NCI-H1417 treated with DMSO at 0.1 percent for 48 hours (cell line): ENCODE data around the gene CNN1.
A peak's percentile ranks its signal among the peaks of the same experiment; 100 is the strongest.

Source experiments
- DNase-seq: peaks from one replicate; lab custom pipeline; 2025; lab: John Stamatoyannopoulos, UW

Gene CNN1

DNA sequence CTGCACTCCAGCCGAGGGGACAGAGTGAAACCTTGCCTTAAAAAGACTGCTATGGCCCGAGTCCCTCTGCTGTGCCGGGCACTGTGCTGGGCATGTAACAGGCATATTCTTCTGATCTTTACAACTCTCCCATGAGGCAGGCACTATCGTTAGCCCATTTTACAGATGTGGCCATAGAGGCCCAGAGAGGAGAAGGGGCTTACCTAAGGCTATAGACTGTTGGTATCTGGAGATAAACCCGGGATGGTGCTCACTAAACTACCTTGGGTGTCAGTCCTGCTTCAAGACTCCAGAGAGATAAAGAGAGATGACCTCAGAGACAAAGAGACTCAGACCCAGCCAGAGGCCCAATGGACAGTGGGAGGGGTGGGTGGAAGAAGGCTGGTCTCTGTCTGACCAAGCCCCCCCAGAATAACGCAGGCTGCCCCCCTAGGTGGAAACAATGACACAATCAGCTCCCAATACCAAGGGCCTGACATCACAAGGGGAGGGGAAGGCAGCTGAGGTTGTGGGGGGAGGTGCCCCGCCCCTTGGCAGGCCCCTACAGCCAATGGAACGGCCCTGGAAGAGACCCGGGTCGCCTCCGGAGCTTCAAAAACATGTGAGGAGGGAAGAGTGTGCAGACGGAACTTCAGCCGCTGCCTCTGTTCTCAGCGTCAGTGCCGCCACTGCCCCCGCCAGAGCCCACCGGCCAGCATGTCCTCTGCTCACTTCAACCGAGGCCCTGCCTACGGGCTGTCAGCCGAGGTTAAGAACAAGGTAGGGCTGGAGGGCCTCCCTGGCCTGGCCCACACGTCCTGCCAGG, at the start of gene CNN1:
Gene CNN1, plus strand, starts transcription at position 620 of the 805 bp plus-strand sequence. Its CDS starts 77 bp downstream, at position 697.
- DNase-seq, result no peak

DNA sequence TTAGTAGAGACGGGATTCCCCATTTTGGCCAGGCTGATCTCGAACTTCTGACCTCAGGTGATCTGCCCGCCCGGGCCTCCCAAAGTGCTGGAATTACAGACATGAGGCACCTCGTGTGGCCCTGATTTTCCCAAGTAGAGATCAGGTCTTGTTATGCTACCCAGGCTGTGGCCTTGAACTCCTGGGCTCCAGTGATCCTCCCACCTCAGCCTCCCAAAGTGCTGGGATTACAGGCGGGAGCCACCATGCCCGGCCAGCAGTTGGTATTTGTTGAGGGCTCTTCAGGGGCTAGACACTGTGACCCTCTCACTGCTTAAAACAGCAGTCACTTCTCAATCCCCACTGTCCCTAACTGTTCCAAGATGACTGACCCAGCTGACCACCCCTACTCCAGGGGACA, 49.3 kb upstream of the CNN1 start:
- DNase-seq, result no peak

DNA sequence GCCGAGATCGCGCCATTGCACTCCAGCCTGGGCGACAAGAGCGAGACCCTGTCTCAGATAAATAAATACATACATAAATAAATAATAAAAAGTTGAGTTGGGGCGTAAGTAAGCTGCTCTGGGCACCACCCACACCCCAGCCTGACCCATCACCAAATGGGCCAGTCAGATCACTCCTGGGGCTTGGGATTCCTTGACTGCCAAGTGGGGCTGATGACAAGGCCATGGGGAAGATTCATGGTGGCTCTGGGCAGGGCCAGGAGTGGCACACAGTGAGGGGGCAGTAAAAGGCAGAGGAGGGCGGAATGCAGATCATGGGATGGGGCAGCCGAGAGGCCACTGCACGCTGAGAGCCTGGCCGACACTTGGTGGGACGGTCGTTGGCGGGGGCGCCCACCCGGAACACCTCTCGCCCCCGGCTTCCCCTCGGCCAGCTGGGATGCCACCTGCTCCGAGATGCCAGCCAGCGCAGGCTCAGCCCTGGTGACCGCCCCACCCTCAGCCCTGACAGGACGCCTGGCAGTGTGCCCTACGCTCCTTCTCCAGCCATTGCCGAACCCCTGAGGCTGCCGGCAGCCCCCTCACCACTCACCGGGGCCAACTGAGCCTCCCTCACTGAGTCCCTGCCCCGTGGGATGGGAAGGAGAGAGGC, 43.9 kb upstream of the CNN1 start:
- no peak for DNase-seq

DNA sequence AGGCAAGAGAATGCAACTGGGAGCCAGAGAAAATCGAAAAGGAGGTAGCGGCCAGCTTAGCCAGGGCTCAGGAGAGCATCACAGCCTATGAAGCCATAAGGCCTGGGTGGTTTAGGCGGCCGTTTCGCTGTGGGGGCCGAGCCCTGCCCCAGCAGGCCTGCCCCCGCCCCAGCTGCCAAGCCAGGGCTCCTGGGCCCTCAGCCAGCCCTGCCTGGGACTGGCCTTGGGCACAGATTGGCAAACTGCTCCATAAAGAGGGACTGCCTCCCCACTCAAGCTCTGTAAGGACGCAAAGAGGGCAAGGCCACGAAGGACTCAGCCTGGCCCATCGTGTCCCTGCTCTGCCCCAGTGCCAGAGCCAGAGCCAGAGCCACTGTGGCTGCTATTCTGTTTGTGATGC, 43.2 kb upstream of the CNN1 start:
- no peak for DNase-seq

DNA sequence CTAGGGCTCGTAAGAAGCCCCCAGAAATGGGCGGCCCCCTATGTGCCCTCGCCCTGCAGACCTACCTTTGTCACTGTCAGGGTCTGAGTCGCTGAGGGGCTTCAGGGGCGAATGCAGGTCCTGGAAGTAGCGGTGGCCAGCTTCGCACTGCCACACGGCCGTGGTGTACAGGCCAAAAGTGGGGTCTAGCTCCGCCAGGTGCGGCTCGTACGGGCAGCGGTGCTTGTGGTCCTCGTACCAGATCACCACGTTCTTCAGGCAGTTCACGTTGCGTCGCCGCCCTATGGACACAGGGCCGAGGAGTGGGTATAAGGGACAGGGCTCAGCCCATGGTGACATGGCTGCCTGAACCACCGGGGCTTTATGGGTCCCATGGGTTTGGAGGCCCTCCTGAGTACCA, 42.8 kb upstream of the CNN1 start:
- no peak for DNase-seq

DNA sequence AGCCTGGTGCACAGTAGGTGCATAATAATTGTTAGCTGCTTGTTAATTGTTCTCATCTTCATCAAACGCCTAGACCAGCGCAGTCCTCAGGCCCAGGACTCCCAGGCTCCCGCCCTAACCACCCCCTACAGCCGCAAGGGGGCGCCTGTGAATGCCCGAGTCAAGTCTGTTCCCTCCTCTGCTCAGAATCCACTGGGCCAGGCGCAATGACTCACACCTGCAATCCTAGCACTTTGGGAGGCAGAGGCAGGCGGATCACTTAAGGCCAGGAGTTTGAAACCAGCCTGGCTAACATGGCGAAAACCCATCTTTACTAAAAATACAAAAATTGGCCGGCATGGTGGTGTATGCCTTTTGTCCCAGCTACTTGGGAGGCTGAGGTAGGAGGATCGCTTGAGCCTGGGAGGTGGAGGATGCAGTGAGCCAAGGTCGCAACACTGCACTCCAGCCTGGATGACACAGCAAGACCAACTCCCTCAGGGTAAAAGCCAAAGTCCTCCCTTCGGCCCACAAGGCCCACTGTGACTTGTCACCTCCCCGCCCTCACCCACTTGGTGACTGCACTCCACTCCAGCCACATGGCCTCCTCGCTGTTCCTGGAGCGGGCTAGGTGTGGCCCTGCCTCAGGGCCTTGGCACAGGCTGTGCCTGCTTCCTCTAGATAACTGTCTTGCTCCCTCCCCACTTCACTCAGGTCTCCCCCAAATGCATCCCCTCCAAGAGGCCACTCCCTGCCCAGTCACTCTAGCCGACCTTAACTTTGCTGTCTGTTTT, 42.1 kb upstream of the CNN1 start:
- DNase-seq, result no peak

DNA sequence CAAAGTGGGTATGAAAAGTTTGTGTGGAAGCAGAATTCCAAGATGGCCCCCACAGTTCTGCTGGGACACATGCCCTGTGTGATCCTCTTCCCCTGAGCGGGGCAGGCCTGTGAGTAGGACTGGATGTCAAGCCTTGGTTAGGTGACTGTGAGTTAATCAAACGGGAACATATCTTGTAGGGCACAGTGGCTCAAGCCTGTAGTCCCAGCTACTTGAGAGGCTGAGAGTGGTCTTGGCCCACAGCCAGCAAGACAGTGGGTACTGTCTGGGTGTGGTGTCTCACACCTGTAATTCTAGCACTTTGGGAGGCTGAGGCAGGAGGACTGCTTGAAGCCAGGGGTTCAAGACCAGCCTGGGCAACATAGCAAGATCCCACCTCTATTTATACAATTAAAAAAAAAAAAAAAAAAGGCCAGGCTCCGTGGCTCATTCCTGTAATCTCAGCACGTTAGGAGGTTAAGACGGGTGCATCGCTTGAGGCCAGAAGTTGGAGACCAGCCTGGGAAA, 39.4 kb upstream of the CNN1 start:
- no peak for DNase-seq

DNA sequence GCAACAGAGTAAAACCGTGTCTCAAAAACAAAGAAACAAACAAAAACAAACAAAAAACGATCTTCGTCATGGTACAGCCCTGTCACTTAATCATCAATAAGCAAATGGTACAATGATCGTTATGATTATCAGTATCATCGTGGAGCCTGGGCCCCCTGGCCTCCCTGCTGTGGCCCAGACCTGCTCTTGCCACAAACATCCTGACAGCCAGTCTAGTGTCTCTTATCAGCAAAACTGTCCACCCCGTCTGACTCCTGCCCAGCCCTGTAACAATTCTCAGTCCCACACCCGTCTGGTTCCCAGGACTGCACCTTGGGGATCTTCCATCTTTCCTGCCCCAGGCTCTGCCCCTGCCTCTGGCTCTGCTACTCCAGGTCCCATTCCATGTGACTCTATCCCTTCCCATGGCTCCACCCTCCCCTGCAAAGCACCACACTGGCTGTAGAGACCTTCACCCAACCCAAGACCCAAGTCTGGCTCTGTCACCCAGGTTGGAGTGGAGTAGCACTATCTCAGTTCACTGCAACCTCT, 38.7 kb upstream of the CNN1 start:
- no peak for DNase-seq

DNA sequence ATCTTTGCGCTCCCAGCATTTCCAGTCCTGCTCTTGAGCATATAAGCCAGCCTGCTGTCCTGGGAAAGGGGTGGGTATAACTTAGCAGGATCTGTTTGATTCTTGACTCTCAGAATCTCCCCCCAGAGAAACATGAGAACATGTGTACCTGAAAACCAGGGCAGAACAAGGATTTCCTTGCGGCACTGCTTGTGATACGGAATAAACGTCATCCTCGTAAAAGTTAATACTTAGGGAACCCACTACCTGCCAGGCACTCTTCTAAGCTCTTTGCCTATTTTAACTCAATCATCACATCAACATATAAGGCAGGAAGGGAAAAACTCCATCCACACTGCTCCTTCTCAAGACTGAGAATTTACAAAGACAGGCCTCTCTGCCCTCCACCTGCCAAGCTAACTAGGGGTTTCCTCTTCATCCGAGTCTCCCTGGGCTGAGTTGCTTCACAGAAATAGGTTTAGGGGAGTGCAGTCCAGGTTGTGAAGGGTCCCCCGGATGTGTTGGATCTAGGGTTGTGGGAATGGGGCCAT, 34.1 kb upstream of the CNN1 start:
- DNase-seq, result no peak

DNA sequence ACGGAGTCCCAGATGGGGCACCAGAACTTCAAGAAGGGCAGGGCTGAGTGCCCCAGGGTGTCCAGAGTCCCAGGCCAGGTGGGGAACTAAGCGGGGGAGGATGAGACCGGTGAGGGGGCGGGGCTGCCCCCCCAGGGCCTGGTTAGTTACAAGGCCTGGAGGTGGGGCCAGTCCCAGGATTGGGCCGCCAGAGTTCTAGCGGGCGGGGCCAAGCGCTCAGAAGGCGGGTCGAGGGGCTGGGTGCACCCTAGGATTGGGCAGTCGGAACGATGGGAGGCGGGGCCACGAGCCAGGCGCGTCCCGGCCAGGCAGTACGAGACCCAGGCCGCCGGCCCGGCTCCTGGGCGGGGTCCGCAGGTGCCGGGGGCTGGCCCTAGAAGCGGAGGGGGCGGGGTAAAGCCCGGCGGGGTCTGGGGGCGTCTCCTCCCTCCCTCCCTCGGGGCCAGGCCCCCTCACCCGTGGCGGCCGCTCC, 33.6 kb upstream of the CNN1 start:
- DNase-seq, result peak; percentile 80

DNA sequence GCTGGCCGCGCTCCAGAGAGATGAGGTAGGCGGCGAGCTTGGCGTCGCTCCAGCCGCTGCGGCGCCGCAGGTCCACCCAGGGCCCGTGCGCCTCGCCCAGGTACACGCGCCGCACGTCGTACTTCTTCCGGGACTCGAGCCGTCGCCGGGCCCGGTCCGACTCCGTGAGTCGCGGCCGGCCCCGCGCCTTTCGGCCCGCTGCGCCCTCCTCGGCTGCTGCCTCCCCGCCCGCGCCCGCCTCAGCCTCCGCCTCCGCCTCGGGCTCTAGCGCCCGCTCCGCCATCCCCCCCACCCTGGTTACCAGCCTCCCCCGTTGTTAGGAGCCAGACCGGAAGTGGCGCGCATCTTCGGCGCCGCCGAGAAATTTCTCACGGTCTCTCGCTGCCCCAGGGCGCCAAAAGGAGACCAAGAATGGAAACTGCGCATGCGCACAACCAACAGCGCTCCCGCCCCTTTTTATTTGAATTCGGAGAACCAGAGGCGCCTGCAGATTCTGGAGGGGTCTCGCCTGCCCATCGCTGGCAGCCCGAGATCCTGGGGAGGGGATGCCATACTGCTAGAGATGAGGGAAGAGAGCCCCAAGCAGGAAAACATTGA, 33.0 kb upstream of the CNN1 start, which contains the start of gene ZNF653:
Gene ZNF653, minus strand, starts transcription at position 336 of the 597 bp plus-strand sequence. Its CDS starts 53 bp downstream, at position 283.
- DNase-seq, result peak; percentile 84

DNA sequence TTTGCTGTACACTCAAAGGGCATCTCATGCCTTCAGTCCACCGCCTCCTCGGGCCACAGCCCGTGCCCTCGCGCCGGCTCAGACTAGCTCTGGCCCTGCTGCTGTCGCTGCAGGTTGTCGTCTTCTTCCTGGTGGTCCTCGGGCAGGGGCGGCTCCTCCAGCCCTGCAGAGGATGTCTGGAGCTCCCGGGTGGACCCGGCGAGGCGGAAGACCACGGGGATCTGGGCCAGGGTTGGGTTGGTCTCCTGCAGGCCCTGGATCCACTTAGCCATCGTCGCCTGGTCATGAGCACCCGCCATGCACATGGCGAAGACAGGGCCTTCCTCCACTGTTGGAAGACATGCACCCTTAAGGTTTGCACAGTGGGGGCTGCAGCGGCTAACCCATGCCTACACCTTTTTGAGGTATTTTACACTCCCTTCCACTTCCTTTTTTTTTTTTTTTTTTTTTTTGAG, 32.5 kb upstream of the CNN1 start:
- no peak for DNase-seq

DNA sequence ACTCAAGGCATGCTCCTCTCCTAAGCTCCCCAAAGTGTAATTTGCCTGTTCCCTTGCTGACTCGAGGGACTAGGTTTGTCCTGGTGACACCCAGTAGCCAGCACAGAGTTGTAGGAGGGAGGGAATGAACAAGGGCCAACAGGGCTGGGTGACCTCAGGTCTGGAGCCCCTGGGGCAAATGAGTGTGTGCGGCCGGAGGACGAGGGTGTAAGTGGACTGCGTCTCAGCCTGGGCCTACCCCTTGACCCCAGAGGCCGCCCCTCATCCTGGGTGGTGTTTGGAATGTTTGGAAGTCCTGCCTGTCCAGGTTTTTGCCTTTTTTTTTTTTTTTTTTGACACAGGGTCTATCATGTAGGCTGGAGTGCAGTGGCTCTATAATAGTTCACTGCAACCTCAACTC, 31.7 kb upstream of the CNN1 start:
- no peak for DNase-seq

DNA sequence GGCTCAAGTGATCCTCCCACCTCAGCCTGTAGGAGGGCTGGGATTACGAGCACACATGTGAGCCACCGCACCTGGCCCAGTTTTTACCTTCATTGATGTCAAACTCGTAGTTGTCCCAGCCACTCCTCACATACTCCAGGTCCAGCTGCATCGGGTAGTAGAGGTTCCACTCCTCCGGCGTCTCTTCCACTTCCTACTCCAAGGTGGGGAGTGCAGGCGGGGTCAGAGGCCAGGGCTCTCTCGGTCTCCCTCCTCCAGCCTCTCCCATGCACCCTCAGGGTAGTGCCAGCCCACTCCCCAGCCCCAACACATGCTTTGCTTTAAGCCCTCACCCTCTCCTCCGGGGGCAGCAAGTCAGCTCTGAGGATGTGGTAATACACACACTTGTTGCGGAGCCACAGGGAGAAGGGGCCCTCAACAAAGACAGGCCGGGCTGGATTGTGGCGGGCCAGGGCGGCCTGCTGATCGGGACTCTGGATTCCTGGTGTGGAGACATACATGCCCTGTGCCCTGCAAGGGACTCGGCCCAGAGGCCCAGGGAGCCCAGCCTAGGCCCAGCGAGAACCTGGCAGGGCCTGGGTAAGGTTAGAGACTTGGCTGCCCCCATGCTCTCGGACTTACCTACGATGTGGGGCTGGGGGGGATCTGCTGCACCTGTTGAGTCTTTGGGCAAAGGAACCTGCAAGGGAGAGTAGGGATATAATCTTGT, 31.1 kb upstream of the CNN1 start:
- DNase-seq, result no peak

DNA sequence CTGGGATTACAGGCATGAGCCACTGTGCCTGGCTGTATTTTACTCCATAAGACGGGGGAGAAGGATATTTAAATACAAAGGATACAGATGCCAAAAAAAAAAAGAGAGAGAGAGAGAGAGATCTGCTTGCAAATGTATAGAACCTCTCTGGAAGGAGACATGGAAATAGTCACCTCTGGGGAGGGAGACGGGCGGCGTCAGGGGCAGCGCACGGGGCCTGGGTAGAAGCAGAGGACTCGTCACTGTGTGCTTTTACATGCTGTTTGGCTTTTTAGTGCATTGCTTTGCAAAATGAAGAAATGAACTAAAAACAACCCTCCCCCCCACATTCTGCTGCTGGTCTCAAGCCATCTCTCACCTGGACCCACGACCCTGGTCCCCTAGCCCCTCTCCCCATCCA, 28.2 kb upstream of the CNN1 start:
- DNase-seq, result no peak

DNA sequence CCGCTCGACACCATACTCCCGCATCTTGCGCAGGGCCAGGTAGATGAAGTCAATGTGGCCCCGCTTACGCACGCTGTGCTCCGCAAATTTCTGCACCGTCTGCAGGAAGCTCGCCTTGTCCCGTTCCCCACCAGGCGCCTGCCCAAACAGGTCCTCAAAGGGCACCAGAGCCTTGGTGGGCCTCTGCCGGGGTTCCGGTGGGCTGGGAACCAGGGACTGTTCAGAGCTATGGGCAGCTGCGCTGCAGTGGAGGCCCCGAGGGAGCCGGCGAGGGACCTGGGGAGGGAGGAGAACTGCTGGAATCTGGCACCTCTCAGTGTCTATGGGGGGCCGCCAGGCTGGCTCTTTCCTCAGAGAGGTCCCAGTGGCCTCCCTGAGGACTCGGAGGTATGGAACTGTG, 24.7 kb upstream of the CNN1 start:
- no peak for DNase-seq

DNA sequence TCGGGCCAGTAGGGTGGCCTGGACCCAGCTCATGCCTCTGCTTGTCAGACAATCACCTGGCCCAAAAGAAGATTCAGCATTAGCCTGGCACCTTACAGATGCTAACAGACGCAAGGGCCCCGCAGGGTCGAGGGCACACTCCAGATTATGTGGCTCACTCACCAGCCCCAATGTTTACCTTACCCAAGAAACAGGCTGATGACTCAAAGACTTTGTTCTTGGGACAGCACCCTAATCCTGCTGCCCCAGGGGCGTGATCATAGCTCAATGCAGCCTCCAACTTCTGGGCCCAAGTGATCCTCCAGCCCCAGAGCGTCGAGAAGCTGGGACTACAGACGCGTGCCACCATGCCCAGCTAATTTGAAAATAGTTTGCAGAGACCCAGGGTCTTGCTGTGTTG, 19.5 kb upstream of the CNN1 start:
- no peak for DNase-seq

DNA sequence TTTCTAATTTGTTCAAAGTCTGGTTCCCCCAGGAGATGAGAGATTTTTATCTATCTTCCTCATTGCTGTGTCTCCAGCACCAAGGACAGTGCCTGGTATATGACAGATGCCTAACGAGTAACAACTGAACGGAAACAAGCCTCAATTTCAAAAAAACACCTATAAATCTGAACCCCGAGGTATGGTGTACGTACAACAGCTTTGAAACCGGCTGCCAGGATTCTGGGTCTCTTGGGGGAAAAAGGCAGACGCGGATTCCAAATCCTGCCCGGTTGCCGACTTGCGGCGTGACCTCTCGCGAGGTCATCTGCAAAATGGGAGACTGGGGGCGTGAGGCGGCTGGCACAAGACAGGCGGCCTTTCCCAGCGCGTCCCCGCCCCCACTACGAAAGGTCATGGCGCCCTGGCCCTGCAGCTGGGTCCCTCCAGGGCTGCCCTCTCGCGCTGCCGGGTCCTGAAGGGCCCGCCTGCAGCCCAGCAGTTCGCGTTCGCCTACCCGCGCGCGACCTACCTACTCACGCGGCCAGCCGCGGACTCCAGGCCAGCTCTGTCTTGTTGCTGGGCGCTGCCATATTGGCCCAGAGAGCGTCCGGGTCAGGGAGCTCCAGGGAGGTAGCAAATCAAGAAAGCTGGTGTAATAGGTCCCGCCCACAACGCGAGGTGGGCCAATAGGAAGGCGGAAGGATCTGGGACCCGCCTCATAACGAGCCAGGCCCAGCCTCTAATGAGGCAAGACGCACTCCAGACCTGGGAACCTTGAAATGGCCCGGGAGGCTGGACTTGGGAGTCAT, 9.9 kb upstream of the CNN1 start, which contains the start of gene ECSIT:
Gene ECSIT, minus strand, starts transcription at position 584 of the 791 bp plus-strand sequence. CDS start 9,964 bp downstream, outside the sequence.
- peak; percentile 97 for DNase-seq

DNA sequence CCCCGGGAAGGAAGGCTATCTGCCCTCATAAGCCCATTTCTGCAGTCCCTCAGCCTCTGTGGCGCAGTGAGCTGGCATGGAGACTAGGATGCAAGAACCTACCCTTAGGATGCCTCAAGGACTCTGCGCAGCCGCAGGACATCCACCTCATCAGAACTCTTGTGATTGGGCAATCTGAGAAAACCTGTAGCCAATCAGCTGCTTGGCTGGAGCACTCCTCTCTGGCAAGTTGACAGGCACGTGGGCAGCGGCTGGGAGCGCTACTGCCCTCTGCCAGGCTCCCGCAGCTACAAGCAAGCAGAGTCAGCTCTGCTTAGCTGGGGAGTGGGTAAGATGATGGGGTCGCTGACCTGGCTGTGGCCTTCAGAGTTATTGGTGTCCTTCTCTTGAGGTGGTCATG, 8.2 kb upstream of the CNN1 start:
- DNase-seq, result peak; percentile 19

DNA sequence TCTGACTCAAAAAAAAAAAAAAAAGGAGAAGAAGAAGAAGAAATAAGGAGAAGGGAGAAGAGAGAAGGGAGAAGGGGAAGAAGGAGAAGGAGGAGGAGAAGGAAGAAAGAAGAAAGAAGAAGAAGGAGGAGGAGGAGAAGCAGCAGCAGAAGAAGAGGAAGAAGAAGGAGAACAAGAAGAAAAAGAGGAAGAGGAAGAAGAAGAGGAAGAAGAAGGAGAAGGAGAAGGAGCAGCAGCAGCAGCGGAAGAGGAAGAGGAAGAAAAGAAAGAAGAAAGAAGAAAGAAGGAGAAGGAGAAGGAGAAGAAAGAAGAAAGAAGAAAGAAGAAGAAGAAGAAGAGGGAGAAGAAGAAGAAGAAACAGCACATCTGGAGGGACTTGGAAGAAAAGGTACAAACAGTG, 4.1 kb upstream of the CNN1 start:
- DNase-seq, result no peak
